Right lobe of liver (tissue), 4 donors: ENCODE results near the gene PIGW.

ENCODE experiments used
- POLR2A ChIP-seq: fragments of 450-650 bp; IDR thresholded peaks from one replicate; pipeline ENCODE4 v1.6.1; 2017; ENCODE audit warnings: antibody characterized with exemption, mild to moderate bottlenecking
- TF ChIP-seq, protein P1 (sequence below), 4 donors: fragments of 200-600 bp in 3 of 4; fragments of 450-650 bp in 1 of 4; IDR thresholded peaks; one replicate each; pipeline versions ENCODE4 v1.5.1 to v1.8.0; 2016 to 2022; ENCODE audit warnings: antibody characterized with exemption in 4 of 4, mild to moderate bottlenecking in 2 of 4
- donor health status: DM: no; HTN: no; CAD: no.
- donor health status: DM: no; HTN: no; CAD: no.
- donor health status: DM: no; HTN: yes; CAD: no.

- TF ChIP-seq, protein P1, sequence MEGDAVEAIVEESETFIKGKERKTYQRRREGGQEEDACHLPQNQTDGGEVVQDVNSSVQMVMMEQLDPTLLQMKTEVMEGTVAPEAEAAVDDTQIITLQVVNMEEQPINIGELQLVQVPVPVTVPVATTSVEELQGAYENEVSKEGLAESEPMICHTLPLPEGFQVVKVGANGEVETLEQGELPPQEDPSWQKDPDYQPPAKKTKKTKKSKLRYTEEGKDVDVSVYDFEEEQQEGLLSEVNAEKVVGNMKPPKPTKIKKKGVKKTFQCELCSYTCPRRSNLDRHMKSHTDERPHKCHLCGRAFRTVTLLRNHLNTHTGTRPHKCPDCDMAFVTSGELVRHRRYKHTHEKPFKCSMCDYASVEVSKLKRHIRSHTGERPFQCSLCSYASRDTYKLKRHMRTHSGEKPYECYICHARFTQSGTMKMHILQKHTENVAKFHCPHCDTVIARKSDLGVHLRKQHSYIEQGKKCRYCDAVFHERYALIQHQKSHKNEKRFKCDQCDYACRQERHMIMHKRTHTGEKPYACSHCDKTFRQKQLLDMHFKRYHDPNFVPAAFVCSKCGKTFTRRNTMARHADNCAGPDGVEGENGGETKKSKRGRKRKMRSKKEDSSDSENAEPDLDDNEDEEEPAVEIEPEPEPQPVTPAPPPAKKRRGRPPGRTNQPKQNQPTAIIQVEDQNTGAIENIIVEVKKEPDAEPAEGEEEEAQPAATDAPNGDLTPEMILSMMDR (IDR thresholded peaks at IDR 0.05), result no peak
- peak; percentile 61 for TF ChIP-seq POLR2A
Measured at GRCh38 chr17:36486204-36487194, 48.3 kb upstream of the PIGW start, which contains the start of gene ZNHIT3.
